HepG2 (cell line): ENCODE measurements around the gene SEC14L2. TPM values are rescaled to one million over a fixed set of nuclear protein-coding genes. Genes with fewer than 3 reads are reported as not detected.

ENCODE experiments used
- ATF2 ChIP-seq: sonication (generic); formaldehyde crosslinking; IDR thresholded peaks from 2 replicates; pipeline ENCODE4 v1.4.0; 2020; ENCODE audit warnings: missing genetic modification reagents
- CBX1 ChIP-seq: IDR thresholded peaks from one replicate; pipeline ENCODE4 v1.6.1; 2016; ENCODE audit warnings: antibody characterized with exemption, low read depth
- EP300 ChIP-seq, 3 experiments: sonication (generic) in 1 of 3; formaldehyde crosslinking in 1 of 3; IDR thresholded peaks; 2 replicates each; pipeline versions ENCODE4 v1.5.1 to v1.6.1; 2011 to 2020; ENCODE audit warnings: low read depth in 2 of 3, low read length in 2 of 3, borderline replicate concordance in 1 of 3, improper control_type of control experiment in 1 of 3, mild to moderate bottlenecking in 1 of 3, missing genetic modification reagents in 1 of 3, moderate library complexity in 1 of 3
- ETV5 ChIP-seq: IDR thresholded peaks from 2 replicates; pipeline ENCODE4 v1.6.1; 2018; ENCODE audit warnings: missing biosample characterization, missing genetic modification reagents, inconsistent platforms, borderline replicate concordance
- HOXA3 ChIP-seq: sonication (generic); formaldehyde crosslinking; IDR thresholded peaks from 2 replicates; pipeline ENCODE4 v1.5.0; 2020; ENCODE audit warnings: missing genetic modification reagents
- ISX ChIP-seq: sonication (generic); formaldehyde crosslinking; conservative IDR thresholded peaks from 2 replicates; pipeline ENCODE4 v1.5.0; 2020; ENCODE audit warnings: missing genetic modification reagents
- MEIS1 ChIP-seq: sonication (generic); formaldehyde crosslinking; IDR thresholded peaks from 2 replicates; pipeline ENCODE4 v1.9.0; 2021; ENCODE audit warnings: mild to moderate bottlenecking, missing genetic modification reagents, moderate library complexity, borderline replicate concordance
- ZMYM4 ChIP-seq: sonication (generic); formaldehyde crosslinking; IDR thresholded peaks from 2 replicates; pipeline ENCODE4 v1.8.1; 2023; ENCODE audit warnings: mild to moderate bottlenecking, missing genetic modification reagents
- ZNF225 ChIP-seq: sonication (generic); formaldehyde crosslinking; IDR thresholded peaks from 2 replicates; pipeline ENCODE4 v1.4.0; 2020; ENCODE audit warnings: mild to moderate bottlenecking, missing genetic modification reagents
- ZNF230 ChIP-seq: sonication (generic); formaldehyde crosslinking; IDR thresholded peaks from 2 replicates; pipeline ENCODE4 v1.4.0; 2020; ENCODE audit warnings: mild to moderate bottlenecking, missing genetic modification reagents
- ZNF768 ChIP-seq: sonication (generic); formaldehyde crosslinking; IDR thresholded peaks from 2 replicates; pipeline ENCODE4 v1.4.0; 2020; ENCODE audit warnings: missing genetic modification reagents
- polyA plus RNA-seq, 8 experiments: library from polyadenylated mRNA; depleted of rRNA in 3 of 8; stranded (reverse) in 7 of 8; unstranded in 1 of 8; fragments of >200 nt; fragmentation: Illumina TruSeq in 4 of 8; extraction: Trizol in 4 of 8; gene quantifications; 2 replicates each; pipeline versions ENCODE4 v1.2.1 to v1.2.3, GENCODE V29; 2011 to 2016; ENCODE audit warnings: low read depth in 4 of 8, missing spikeins in 1 of 8, mixed read lengths in 1 of 8; ENCODE audit not compliant: insufficient read depth in 1 of 8
- total RNA-seq, 5 experiments: library from RNA; depleted of rRNA; stranded (reverse); fragments of >200 nt; fragmentation: Illumina TruSeq; extraction: Trizol; gene quantifications; 2 replicates each; pipeline ENCODE4 v1.2.3, GENCODE V29; 2016; ENCODE audit warnings: low read depth in 1 of 5
- TF ChIP-seq, protein P1 (sequence below): IDR thresholded peaks from 2 replicates; pipeline ENCODE4 v1.4.0; 2020; ENCODE audit warnings: mild to moderate bottlenecking, missing genetic modification reagents
- TF ChIP-seq, protein P2 (sequence below): sonication (generic); formaldehyde crosslinking; conservative IDR thresholded peaks from 2 replicates; pipeline ENCODE4 v1.4.0; 2020; ENCODE audit warnings: mild to moderate bottlenecking, missing genetic modification reagents, moderate library complexity
- TF ChIP-seq, protein P3 (sequence below): sonication (generic); formaldehyde crosslinking; IDR thresholded peaks from 2 replicates; pipeline ENCODE4 v1.8.0; 2022; ENCODE audit warnings: missing genetic modification reagents, mild to moderate bottlenecking, borderline replicate concordance
- TF ChIP-seq, protein P4 (sequence below): sonication (generic); formaldehyde crosslinking; conservative IDR thresholded peaks from 2 replicates; pipeline ENCODE4 v1.8.1; 2023; ENCODE audit warnings: missing genetic modification reagents

SEC14L2 gene
- total and polyA plus RNA-seq, 2 of the 13 experiments (the other 11 are each of a cell fraction or from before 2014, with no cell fraction given), result 4.1 to 5.1 TPM

DNA sequence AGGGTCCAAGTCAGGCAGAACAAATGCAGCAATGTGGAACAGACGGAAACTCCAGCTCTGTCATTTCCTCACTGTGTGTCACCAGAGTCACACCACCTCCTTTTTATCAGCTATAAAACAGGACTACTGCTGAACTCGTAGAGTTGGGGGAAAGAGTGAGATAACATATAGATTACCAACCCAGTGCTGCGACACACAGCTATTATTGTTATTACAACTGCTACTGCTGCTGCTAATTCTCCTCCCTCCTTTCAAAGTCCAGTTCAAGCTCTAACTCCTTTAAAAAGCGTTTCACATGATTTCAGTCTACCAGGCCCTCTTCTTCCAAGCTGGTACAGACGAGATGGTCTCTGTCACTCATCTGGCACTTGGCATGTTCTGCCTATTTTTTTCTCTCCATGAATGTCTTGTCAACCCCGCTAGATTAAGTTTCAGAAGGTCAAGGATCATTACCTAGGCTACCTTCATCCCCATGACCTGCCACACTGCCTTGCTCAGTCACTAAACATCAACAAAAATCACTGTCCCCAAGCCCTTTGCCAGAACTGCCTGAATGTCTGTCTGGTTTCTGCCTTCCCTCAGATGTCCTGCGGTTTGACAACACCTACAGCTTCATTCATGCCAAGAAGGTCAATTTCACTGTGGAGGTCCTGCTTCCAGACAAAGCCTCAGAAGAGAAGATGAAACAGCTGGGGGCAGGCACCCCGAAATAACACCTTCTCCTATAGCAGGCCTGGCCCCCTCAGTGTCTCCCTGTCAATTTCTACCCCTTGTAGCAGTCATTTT, 25.1 kb downstream of the SEC14L2 start (continued):
- TF ChIP-seq, protein P1, sequence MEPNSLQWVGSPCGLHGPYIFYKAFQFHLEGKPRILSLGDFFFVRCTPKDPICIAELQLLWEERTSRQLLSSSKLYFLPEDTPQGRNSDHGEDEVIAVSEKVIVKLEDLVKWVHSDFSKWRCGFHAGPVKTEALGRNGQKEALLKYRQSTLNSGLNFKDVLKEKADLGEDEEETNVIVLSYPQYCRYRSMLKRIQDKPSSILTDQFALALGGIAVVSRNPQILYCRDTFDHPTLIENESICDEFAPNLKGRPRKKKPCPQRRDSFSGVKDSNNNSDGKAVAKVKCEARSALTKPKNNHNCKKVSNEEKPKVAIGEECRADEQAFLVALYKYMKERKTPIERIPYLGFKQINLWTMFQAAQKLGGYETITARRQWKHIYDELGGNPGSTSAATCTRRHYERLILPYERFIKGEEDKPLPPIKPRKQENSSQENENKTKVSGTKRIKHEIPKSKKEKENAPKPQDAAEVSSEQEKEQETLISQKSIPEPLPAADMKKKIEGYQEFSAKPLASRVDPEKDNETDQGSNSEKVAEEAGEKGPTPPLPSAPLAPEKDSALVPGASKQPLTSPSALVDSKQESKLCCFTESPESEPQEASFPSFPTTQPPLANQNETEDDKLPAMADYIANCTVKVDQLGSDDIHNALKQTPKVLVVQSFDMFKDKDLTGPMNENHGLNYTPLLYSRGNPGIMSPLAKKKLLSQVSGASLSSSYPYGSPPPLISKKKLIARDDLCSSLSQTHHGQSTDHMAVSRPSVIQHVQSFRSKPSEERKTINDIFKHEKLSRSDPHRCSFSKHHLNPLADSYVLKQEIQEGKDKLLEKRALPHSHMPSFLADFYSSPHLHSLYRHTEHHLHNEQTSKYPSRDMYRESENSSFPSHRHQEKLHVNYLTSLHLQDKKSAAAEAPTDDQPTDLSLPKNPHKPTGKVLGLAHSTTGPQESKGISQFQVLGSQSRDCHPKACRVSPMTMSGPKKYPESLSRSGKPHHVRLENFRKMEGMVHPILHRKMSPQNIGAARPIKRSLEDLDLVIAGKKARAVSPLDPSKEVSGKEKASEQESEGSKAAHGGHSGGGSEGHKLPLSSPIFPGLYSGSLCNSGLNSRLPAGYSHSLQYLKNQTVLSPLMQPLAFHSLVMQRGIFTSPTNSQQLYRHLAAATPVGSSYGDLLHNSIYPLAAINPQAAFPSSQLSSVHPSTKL (CRISPR knock-in tag), result peak; percentile 55; the same call in 1 of the 2 replicates
- TF ChIP-seq, protein P2, sequence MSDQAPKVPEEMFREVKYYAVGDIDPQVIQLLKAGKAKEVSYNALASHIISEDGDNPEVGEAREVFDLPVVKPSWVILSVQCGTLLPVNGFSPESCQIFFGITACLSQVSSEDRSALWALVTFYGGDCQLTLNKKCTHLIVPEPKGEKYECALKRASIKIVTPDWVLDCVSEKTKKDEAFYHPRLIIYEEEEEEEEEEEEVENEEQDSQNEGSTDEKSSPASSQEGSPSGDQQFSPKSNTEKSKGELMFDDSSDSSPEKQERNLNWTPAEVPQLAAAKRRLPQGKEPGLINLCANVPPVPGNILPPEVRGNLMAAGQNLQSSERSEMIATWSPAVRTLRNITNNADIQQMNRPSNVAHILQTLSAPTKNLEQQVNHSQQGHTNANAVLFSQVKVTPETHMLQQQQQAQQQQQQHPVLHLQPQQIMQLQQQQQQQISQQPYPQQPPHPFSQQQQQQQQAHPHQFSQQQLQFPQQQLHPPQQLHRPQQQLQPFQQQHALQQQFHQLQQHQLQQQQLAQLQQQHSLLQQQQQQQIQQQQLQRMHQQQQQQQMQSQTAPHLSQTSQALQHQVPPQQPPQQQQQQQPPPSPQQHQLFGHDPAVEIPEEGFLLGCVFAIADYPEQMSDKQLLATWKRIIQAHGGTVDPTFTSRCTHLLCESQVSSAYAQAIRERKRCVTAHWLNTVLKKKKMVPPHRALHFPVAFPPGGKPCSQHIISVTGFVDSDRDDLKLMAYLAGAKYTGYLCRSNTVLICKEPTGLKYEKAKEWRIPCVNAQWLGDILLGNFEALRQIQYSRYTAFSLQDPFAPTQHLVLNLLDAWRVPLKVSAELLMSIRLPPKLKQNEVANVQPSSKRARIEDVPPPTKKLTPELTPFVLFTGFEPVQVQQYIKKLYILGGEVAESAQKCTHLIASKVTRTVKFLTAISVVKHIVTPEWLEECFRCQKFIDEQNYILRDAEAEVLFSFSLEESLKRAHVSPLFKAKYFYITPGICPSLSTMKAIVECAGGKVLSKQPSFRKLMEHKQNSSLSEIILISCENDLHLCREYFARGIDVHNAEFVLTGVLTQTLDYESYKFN, result peak; percentile 58
- TF ChIP-seq, protein P3, sequence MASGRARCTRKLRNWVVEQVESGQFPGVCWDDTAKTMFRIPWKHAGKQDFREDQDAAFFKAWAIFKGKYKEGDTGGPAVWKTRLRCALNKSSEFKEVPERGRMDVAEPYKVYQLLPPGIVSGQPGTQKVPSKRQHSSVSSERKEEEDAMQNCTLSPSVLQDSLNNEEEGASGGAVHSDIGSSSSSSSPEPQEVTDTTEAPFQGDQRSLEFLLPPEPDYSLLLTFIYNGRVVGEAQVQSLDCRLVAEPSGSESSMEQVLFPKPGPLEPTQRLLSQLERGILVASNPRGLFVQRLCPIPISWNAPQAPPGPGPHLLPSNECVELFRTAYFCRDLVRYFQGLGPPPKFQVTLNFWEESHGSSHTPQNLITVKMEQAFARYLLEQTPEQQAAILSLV, result no peak
- TF ChIP-seq, protein P4, sequence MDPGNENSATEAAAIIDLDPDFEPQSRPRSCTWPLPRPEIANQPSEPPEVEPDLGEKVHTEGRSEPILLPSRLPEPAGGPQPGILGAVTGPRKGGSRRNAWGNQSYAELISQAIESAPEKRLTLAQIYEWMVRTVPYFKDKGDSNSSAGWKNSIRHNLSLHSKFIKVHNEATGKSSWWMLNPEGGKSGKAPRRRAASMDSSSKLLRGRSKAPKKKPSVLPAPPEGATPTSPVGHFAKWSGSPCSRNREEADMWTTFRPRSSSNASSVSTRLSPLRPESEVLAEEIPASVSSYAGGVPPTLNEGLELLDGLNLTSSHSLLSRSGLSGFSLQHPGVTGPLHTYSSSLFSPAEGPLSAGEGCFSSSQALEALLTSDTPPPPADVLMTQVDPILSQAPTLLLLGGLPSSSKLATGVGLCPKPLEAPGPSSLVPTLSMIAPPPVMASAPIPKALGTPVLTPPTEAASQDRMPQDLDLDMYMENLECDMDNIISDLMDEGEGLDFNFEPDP (CRISPR knock-in tag), result 0 out of 2 replicates have a peak, but pooled peaks have one; percentile 75
- TF ChIP-seq ZNF768 (CRISPR knock-in tag) (no peak), ZMYM4 (CRISPR knock-in tag) (0 out of 2 replicates have a peak, but pooled peaks have one; percentile 22), ETV5 (CRISPR knock-in tag) (peak; percentile 21; the same call in 1 of the 2 replicates), MEIS1 (CRISPR knock-in tag) (peak; percentile 34; the same call in 1 of the 2 replicates), ZNF230 (CRISPR knock-in tag) (peak; percentile 45; the same call in 1 of the 2 replicates), CBX1 (no peak), HOXA3 (CRISPR knock-in tag) (0 out of 2 replicates have a peak, but pooled peaks have one; percentile 23), ISX (CRISPR knock-in tag) (no peak), ATF2 (CRISPR knock-in tag) (0 out of 2 replicates have a peak, but pooled peaks have one; percentile 19), EP300 (IDR thresholded peaks at IDR 0.05; ENCODE audit: low read depth in 2 of 2, low read length in 2 of 2) (peak in 1 of 2 experiments; percentile 26; a peak in 1 of 4 replicates), EP300 (CRISPR knock-in tag; IDR thresholded peaks at IDR 0.05; ENCODE audit: borderline replicate concordance) (no peak), ZNF225 (CRISPR knock-in tag) (no peak)
